Parathyroid adenoma (tissue), 2 donors: ENCODE results near the gene KIF25.

Source experiments
- H2AFZ ChIP-seq: fragments of 300-600 bp; sonication (generic); one replicate; pipeline ENCODE4 v1.7.0; 2017; ENCODE audit warnings: antibody characterized with exemption, mild to moderate bottlenecking
- H3K27ac ChIP-seq: fragments of 300-600 bp; sonication (generic); one replicate; pipeline ENCODE4 v1.7.0; 2017
- H3K27me3 ChIP-seq: fragments of 300-600 bp; sonication (generic); one replicate; pipeline ENCODE4 v1.7.0; 2017; ENCODE audit warnings: low read length; ENCODE audit not compliant: control insufficient read depth, insufficient read depth
- H3K36me3 ChIP-seq: fragments of 300-600 bp; sonication (generic); one replicate; pipeline ENCODE4 v1.7.0; 2017; ENCODE audit warnings: low read length; ENCODE audit not compliant: control insufficient read depth, insufficient read depth
- H3K4me1 ChIP-seq: fragments of 300-600 bp; sonication (generic); one replicate; pipeline ENCODE4 v1.7.0; 2017; ENCODE audit warnings: control low read depth
- H3K4me2 ChIP-seq: fragments of 300-600 bp; sonication (generic); one replicate; pipeline ENCODE4 v1.7.0; 2017; ENCODE audit warnings: low read length
- H3K4me3 ChIP-seq: fragments of 300-600 bp; sonication (generic); one replicate; pipeline ENCODE4 v1.7.0; 2017; ENCODE audit warnings: low read depth, low read length
- H3K79me2 ChIP-seq: fragments of 300-600 bp; sonication (generic); one replicate; pipeline ENCODE4 v1.7.0; 2017; ENCODE audit warnings: control low read depth
- H3K9ac ChIP-seq: fragments of 300-600 bp; sonication (generic); one replicate; pipeline ENCODE4 v1.7.0; 2017; ENCODE audit warnings: mild to moderate bottlenecking
- H3K9me3 ChIP-seq: fragments of 300-600 bp; sonication (generic); one replicate; pipeline ENCODE4 v1.7.0; 2017; ENCODE audit warnings: low read length; ENCODE audit not compliant: control insufficient read depth
- CTCF ChIP-seq: fragments of 300-600 bp; sonication (generic); IDR thresholded peaks from one replicate; pipeline ENCODE4 v1.7.0; 2017; ENCODE audit warnings: antibody characterized with exemption, mild to moderate bottlenecking
- donor health status: primary hyperparathyroidism.

KIF25 gene

GRCh38 chr6:167981916-167982462, 15.5 kb upstream of the KIF25 start:
- Histone ChIP-seq H3K4me2 (no peak overlapping the region), H3K27me3 (no peaks in the 10 kb centered on the region), H3K9ac (no peak overlapping the region), H3K36me3 (no peaks in the 10 kb centered on the region), H3K27ac (no peak overlapping the region), H3K79me2 (no peaks in the 10 kb centered on the region), H3K9me3 (no peaks in the 10 kb centered on the region), H3K4me3 (no peak overlapping the region), H2AFZ (no peak overlapping the region), H3K4me1 (no peaks in the 10 kb centered on the region)
- TF ChIP-seq CTCF: no peak

GRCh38 chr6:167984144-167984719, 13.2 kb upstream of the KIF25 start:
- Histone ChIP-seq H3K27me3 (no peaks in the 10 kb centered on the region), H3K9ac (no peak overlapping the region), H3K27ac (no peak overlapping the region), H3K4me1 (no peaks in the 10 kb centered on the region), H2AFZ (no peak overlapping the region), H3K36me3 (no peaks in the 10 kb centered on the region), H3K9me3 (no peaks in the 10 kb centered on the region), H3K4me3 (no peak overlapping the region), H3K4me2 (no peak overlapping the region), H3K79me2 (no peaks in the 10 kb centered on the region)
- no peak for TF ChIP-seq CTCF

- no peaks in the 10 kb centered on the region for H3K27me3 ChIP-seq
- H3K79me2 ChIP-seq: no peaks in the 10 kb centered on the region
- no peaks in the 10 kb centered on the region for H3K4me1 ChIP-seq
- H3K9me3 ChIP-seq: no peaks in the 10 kb centered on the region
- no peak for TF ChIP-seq CTCF
- no peaks in the 10 kb centered on the region for H3K36me3 ChIP-seq
- H3K9ac ChIP-seq: no peak overlapping the region
- no peak overlapping the region for H3K27ac ChIP-seq
- H3K4me3 ChIP-seq: no peak overlapping the region
- H2AFZ ChIP-seq: no peak overlapping the region
- H3K4me2 ChIP-seq: no peak overlapping the region
These were observed 12.4 kb upstream of the KIF25 start for GRCh38 chr6:167984876-167985604.

GRCh38 chr6:167985911-167986595, 11.4 kb upstream of the KIF25 start:
- Histone ChIP-seq H3K4me1 (no peaks in the 10 kb centered on the region), H3K79me2 (no peaks in the 10 kb centered on the region), H3K4me3 (no peak overlapping the region), H2AFZ (no peak overlapping the region), H3K4me2 (no peak overlapping the region), H3K9ac (no peak overlapping the region), H3K36me3 (no peaks in the 10 kb centered on the region), H3K27ac (no peak overlapping the region), H3K9me3 (no peaks in the 10 kb centered on the region), H3K27me3 (no peaks in the 10 kb centered on the region)
- no peak for TF ChIP-seq CTCF
